OCI-LY1 (cell line): ENCODE data around the gene CD226.

Experiments used
- EZH2 ChIP-seq: fragments of 200-600 bp; sonication (generic), shearing (Covaris generic); IDR thresholded peaks from 2 replicates; pipeline ENCODE4 v1.8.0; 2017; ENCODE audit warnings: borderline replicate concordance, mixed run types, mild to moderate bottlenecking, antibody characterized with exemption, low read length, moderate library complexity, mixed read lengths
- TF ChIP-seq, protein P1 (sequence below): fragments of 200-600 bp; sonication (generic), shearing (Covaris generic); IDR thresholded peaks from 2 replicates; pipeline ENCODE4 v1.5.1; 2017; ENCODE audit warnings: mild to moderate bottlenecking, antibody characterized with exemption, low read length, moderate library complexity, mixed read lengths

DNA sequence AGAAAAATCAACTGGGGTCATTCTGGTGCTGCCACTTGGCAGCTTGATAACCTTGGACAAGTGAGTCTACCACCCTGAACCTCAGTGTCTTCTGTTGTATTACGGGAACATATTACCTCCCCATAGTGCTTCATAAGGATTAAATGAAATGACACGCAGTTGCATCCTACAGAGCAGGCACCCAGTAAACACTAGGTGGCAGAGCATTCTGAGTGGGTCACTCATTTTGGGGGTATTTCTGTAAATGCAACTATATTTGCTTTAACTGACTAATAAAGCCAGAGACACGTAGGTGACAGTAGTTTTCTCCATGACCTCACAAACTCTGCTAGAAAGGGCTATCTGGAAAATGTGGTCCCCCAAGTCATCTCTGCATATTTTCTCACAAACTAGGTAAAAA, 4.7 kb downstream of the CD226 start:
- TF ChIP-seq, protein P1, sequence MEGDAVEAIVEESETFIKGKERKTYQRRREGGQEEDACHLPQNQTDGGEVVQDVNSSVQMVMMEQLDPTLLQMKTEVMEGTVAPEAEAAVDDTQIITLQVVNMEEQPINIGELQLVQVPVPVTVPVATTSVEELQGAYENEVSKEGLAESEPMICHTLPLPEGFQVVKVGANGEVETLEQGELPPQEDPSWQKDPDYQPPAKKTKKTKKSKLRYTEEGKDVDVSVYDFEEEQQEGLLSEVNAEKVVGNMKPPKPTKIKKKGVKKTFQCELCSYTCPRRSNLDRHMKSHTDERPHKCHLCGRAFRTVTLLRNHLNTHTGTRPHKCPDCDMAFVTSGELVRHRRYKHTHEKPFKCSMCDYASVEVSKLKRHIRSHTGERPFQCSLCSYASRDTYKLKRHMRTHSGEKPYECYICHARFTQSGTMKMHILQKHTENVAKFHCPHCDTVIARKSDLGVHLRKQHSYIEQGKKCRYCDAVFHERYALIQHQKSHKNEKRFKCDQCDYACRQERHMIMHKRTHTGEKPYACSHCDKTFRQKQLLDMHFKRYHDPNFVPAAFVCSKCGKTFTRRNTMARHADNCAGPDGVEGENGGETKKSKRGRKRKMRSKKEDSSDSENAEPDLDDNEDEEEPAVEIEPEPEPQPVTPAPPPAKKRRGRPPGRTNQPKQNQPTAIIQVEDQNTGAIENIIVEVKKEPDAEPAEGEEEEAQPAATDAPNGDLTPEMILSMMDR = peak; percentile 44
- TF ChIP-seq EZH2 = no peak
